Measurements from ENCODE around the gene KCNQ4. TPM values are rescaled to one million over a fixed set of nuclear protein-coding genes. Genes with fewer than 3 reads are reported as not detected.

KCNQ4 gene
- total RNA-seq, 1 donor from 2014 or later: 0.27 TPM

DNA sequence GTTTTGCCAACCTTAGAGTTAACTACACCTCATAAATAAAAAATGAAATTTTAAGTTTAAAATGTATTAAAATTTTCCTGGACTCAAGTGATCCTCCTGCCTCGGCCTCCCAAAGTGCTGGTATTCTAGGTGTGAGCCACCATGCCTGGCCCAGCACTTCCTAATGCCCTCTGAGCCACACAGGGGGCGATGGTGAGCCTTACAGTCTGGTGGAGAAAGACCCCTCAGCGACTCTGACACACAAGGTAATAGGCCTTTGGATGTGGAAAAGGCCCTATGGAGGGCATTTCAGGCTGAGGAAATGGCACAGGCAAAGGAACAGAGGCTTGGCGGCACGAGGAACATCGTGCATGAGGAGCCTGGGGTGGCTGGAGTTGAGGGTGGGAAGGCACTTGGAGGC, 71.9 kb downstream of the KCNQ4 start:
- no peak for DNase-seq
- Mint-ChIP-seq H3K36me3 (ENCODE audit: low read depth) (no peaks in the 10 kb centered on the region), H3K27ac (no peak overlapping the region), H3K4me3 (no peak overlapping the region), H3K4me1 (no peaks in the 10 kb centered on the region), H3K9me3 (no peaks in the 10 kb centered on the region), H3K27me3 (peaks cover 9% of the 10 kb centered on the region)
- ChIA-PET POLR2A (no interaction called here), CTCF (no interaction called here)
- no peak for ATAC-seq (ENCODE audit: low read depth)
- intact Hi-C loops (cut with micrococcal nuclease): no loop called here
- TF ChIP-seq, protein P1, sequence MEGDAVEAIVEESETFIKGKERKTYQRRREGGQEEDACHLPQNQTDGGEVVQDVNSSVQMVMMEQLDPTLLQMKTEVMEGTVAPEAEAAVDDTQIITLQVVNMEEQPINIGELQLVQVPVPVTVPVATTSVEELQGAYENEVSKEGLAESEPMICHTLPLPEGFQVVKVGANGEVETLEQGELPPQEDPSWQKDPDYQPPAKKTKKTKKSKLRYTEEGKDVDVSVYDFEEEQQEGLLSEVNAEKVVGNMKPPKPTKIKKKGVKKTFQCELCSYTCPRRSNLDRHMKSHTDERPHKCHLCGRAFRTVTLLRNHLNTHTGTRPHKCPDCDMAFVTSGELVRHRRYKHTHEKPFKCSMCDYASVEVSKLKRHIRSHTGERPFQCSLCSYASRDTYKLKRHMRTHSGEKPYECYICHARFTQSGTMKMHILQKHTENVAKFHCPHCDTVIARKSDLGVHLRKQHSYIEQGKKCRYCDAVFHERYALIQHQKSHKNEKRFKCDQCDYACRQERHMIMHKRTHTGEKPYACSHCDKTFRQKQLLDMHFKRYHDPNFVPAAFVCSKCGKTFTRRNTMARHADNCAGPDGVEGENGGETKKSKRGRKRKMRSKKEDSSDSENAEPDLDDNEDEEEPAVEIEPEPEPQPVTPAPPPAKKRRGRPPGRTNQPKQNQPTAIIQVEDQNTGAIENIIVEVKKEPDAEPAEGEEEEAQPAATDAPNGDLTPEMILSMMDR (IDR thresholded peaks at IDR 0.05): no peak

DNA sequence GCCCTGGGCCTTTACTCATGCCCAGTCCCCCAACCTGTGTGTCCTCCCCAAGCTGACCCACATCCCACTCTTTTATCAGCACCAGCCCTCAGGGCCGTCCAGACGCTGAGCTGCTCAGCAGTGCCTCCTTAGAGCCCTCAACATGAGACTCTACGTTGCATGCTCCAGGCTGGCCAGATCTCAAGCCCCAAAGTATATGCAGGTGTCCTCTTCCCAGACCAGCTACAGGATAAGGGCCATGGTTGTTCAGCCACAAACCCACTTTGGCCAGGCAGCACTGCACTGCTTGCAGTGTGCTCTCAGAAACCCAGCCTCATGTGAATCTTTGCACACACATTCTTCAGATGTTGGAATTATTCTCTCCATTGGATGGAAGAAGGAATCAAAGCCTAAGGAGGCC, 72.5 kb downstream of the KCNQ4 start:
- TF ChIP-seq, protein P1 (IDR thresholded peaks at IDR 0.05): no peak
- Mint-ChIP-seq H3K36me3 (ENCODE audit: low read depth) (no peaks in the 10 kb centered on the region), H3K27me3 (peaks cover 12% of the 10 kb centered on the region), H3K4me3 (no peak overlapping the region), H3K4me1 (peaks cover 4% of the 10 kb centered on the region), H3K27ac (no peak overlapping the region), H3K9me3 (no peaks in the 10 kb centered on the region)
- POLR2A ChIA-PET: no interaction called here
- DNase-seq (no peak), ATAC-seq (ENCODE audit: low read depth) (no peak)
- CTCF ChIA-PET: no interaction called here
- intact Hi-C loops (cut with micrococcal nuclease): no loop called here

DNA sequence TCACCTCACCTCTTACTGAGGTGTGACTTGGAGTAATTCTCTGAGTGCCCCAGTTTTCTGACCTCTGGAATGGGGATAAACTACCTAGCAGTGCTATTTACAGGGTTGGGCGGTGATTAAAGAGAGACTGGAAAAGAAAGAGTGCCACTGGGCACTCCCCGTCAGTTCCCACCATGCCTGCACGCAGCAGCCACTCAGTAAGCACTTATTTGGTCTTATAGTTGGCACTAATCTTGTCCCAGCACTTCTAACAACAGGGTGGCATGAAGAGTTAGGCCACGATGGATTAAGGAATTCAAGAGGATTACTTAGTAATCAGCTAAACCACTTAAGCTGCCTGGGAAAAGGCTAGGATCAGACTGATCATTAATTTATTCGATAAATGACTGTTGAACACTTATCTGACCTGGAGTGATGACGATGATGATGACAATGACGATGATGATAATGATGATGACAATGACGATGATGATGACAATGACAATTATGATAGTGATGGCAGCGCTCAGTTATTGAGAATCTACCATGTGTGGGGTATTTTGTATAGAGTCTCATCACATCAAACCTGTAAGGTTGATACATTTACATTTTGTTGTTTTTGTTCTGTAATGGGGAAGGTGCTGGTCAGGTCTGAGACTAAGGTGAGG, 73.2 kb downstream of the KCNQ4 start:
- CTCF ChIA-PET: no interaction called here
- POLR2A ChIA-PET: interaction anchor here (0.7 kb wide), 1 partner anchor 542 kb away, joined by 5 read pairs; no protein-coding TSS in a partner anchor
- intact Hi-C loops (cut with micrococcal nuclease): no loop called here
- no peak overlapping the region for H3K4me3 Mint-ChIP-seq
- H3K4me1 Mint-ChIP-seq: peaks cover 4% of the 10 kb centered on the region
- no peaks in the 10 kb centered on the region for H3K9me3 Mint-ChIP-seq
- ATAC-seq (ENCODE audit: low read depth) (no peak), DNase-seq (no peak)
- peaks cover 12% of the 10 kb centered on the region for H3K27me3 Mint-ChIP-seq
- TF ChIP-seq, protein P1 (IDR thresholded peaks at IDR 0.05): no peak
- no peaks in the 10 kb centered on the region for H3K36me3 Mint-ChIP-seq (ENCODE audit: low read depth)
- H3K27ac Mint-ChIP-seq: no peak overlapping the region

DNA sequence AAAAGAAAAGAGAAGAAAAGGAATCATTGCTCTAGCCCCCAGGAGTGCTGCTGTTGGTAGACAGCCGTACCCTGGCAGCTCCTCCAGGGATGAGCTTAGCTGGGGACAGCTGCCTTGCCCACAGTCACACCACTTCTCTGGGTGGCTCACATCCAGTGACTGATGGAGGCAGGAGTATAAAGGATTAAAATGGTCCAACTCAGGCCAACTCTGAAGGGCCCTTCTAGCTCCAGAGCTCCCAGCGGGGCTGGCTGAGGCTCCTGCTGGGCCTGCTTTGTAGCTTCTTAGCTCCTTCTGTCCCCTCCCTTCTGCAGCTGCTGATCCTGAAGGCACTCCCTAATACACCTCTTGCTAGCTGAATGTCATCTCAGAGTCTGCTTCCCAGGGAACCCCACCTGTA, 74.2 kb downstream of the KCNQ4 start:
- H3K4me3 Mint-ChIP-seq: no peak overlapping the region
- H3K4me1 Mint-ChIP-seq: peaks cover 8% of the 10 kb centered on the region
- ChIA-PET CTCF (interaction anchor here (0.9 kb wide), 1 partner anchor 84 kb away, joined by 3 read pairs; no protein-coding TSS in a partner anchor), POLR2A (interaction anchor here (0.7 kb wide), 1 partner anchor 541 kb away, joined by 5 read pairs; no protein-coding TSS in a partner anchor)
- DNase-seq: no peak
- TF ChIP-seq, protein P1 (IDR thresholded peaks at IDR 0.05): no peak
- H3K9me3 Mint-ChIP-seq: no peaks in the 10 kb centered on the region
- ATAC-seq (ENCODE audit: low read depth): no peak
- peaks cover 2% of the 10 kb centered on the region for H3K36me3 Mint-ChIP-seq (ENCODE audit: low read depth)
- H3K27ac Mint-ChIP-seq: no peak overlapping the region
- peaks cover 12% of the 10 kb centered on the region for H3K27me3 Mint-ChIP-seq
- intact Hi-C loops (cut with micrococcal nuclease): no loop called here

DNA sequence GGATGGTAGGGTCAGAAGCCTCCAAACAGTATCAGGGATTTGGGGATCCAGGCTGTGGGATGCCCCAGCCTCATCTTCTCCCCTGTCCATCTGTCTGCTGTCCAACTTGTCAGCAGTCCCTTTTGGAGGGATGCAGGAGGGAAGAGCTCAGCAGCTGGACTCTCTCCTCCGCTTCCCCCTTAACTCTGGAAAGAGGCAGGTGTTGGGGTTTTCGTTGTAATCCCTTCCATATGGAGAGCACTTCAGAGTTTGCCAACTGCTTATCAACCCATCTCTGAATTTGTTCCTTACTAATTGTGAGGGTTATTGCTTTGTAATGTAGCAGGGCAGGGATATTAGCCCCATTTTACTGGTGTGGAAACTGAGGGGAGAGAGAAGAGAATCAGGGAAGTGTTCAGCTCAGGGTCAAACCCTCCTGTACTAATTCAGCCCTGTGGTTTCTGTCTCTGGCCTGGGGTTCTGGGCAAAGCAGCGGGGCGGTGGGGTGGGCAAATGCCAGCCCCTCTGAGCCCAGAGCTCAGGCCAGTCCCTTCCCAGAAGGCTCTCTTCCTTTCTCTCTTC, 75.3 kb downstream of the KCNQ4 start:
- TF ChIP-seq, protein P1 (IDR thresholded peaks at IDR 0.05): no peak
- ChIA-PET CTCF (no interaction called here), POLR2A (no interaction called here)
- H3K4me3 Mint-ChIP-seq: no peak overlapping the region
- DNase-seq (no peak), ATAC-seq (ENCODE audit: low read depth) (no peak)
- H3K27ac Mint-ChIP-seq: no peak overlapping the region
- peaks cover 12% of the 10 kb centered on the region for H3K27me3 Mint-ChIP-seq
- no peaks in the 10 kb centered on the region for H3K9me3 Mint-ChIP-seq
- H3K4me1 Mint-ChIP-seq: peaks cover 10% of the 10 kb centered on the region
- intact Hi-C loops (cut with micrococcal nuclease): no loop called here
- H3K36me3 Mint-ChIP-seq (ENCODE audit: low read depth): peaks cover 2% of the 10 kb centered on the region
